Measurements from ENCODE around the gene E2F4. TPM values are rescaled to one million over a fixed set of nuclear protein-coding genes. Genes with fewer than 3 reads are reported as not detected.

Gene E2F4
- polyA plus RNA-seq, 1 donor (not counting 4 experiments of a cell fraction or from before 2014, with no cell fraction given), result 64.7 TPM

DNA sequence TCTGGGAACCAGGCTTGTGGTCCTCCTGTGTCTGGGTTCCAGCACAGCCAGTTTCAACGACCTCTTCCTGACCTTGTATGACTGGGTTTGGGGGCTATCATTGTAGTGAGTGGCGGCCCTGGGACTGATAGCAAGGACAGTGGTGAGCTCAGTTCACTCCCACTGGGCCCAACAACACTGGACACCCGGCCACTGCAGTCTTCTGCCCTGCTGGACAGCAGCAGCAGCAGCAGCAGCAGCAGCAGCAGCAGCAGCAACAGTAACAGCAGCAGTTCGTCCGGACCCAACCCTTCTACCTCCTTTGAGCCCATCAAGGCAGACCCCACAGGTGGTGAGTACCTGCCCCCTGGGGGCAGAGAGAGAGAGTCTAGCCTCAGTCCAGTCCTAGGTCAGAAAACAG is 3.7 kb downstream of the E2F4 start:
- H3K9me1 ChIP-seq (ENCODE audit: control insufficient read depth, extremely low read depth, insufficient read depth, low read length), result peaks cover 3% of the 10 kb centered on the region
- H3K9me3 ChIP-seq (ENCODE audit: control insufficient read depth, low read depth, low read length), result no peaks in the 10 kb centered on the region
- FAIRE-seq (no peak), DNase-seq (ENCODE audit: low read depth, low spot score) (no peak)
- no peak overlapping the region for H3K4me3 ChIP-seq (ENCODE audit: control insufficient read depth in 2 of 3, extremely low read depth in 1 of 3, insufficient read depth in 2 of 3, low read depth in 1 of 3, low read length in 3 of 3)
- H3K79me2 ChIP-seq (ENCODE audit: control insufficient read depth, insufficient read depth, low read length), result peaks cover 52% of the 10 kb centered on the region
- peaks cover 29 to 48% of the 10 kb centered on the region in 2 experiments for H3K36me3 ChIP-seq (ENCODE audit: control insufficient read depth in 2 of 2, extremely low read depth in 1 of 2, insufficient read depth in 2 of 2, low read length in 2 of 2)
- H4K20me1 ChIP-seq (ENCODE audit: control insufficient read depth, extremely low read depth, insufficient read depth, low read length), result peaks cover 4% of the 10 kb centered on the region
- no peaks in the 10 kb centered on the region for H3K27me3 ChIP-seq (ENCODE audit: control insufficient read depth, extremely low read depth, insufficient read depth, low read length)
- no peak overlapping the region for H3K4me2 ChIP-seq (ENCODE audit: control insufficient read depth, extremely low read depth, insufficient read depth, low read depth, low read length)
- no peak for TF ChIP-seq EZH2 (IDR thresholded peaks at IDR 0.05; ENCODE audit: low read length)
- TF ChIP-seq, protein P1, sequence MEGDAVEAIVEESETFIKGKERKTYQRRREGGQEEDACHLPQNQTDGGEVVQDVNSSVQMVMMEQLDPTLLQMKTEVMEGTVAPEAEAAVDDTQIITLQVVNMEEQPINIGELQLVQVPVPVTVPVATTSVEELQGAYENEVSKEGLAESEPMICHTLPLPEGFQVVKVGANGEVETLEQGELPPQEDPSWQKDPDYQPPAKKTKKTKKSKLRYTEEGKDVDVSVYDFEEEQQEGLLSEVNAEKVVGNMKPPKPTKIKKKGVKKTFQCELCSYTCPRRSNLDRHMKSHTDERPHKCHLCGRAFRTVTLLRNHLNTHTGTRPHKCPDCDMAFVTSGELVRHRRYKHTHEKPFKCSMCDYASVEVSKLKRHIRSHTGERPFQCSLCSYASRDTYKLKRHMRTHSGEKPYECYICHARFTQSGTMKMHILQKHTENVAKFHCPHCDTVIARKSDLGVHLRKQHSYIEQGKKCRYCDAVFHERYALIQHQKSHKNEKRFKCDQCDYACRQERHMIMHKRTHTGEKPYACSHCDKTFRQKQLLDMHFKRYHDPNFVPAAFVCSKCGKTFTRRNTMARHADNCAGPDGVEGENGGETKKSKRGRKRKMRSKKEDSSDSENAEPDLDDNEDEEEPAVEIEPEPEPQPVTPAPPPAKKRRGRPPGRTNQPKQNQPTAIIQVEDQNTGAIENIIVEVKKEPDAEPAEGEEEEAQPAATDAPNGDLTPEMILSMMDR (optimal IDR thresholded peaks at IDR 0.05 in 1 of 3, IDR thresholded peaks at IDR 0.05 in 1 of 3, conservative IDR thresholded peaks at IDR 0.05 in 1 of 3; ENCODE audit: extremely low read depth in 1 of 3, insufficient read depth in 2 of 3, low read length in 3 of 3), result no peak
- H3K9ac ChIP-seq (ENCODE audit: control insufficient read depth, extremely low read depth, insufficient read depth, low read length), result no peak overlapping the region
- dilution Hi-C loops (cut with MboI; ENCODE audit: extremely low pct_ligation_motif_present, low sequenced_read_pairs), result no loop called here
- no peak overlapping the region for H3K27ac ChIP-seq (ENCODE audit: control insufficient read depth, insufficient read depth, low read length)
- no peak overlapping the region for H2AFZ ChIP-seq (ENCODE audit: control insufficient read depth, low read length)
- H3K4me1 ChIP-seq (ENCODE audit: control insufficient read depth, extremely low read depth, insufficient read depth, low read length), result peaks cover 34% of the 10 kb centered on the region

DNA sequence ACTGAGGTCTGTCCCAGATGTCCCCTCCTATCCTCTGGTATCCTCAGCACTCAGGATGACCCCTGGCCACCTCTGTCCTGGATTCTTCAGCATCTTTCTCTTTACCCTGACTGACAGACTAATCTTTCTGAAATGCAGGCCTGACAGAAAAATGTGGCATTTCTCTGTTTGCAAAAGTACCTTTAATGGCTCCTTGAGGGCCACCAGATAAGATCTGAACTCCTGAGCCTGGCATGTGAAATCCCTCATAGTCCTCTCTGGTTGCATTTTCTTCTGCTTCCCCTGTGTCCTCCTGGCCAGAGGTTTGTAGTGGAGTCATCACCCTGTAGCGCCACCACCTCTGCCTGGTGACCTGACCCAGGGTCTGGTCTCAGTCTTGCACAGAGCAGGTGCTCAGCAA is 4.9 kb downstream of the E2F4 start:
- Histone ChIP-seq H2AFZ (ENCODE audit: control insufficient read depth, low read length) (no peak overlapping the region), H3K9me1 (ENCODE audit: control insufficient read depth, extremely low read depth, insufficient read depth, low read length) (peaks cover 4% of the 10 kb centered on the region), H3K4me1 (ENCODE audit: control insufficient read depth, extremely low read depth, insufficient read depth, low read length) (peaks cover 28% of the 10 kb centered on the region), H3K9ac (ENCODE audit: control insufficient read depth, extremely low read depth, insufficient read depth, low read length) (no peak overlapping the region), H3K36me3 (ENCODE audit: control insufficient read depth in 2 of 2, extremely low read depth in 1 of 2, insufficient read depth in 2 of 2, low read length in 2 of 2) (peaks cover 33 to 48% of the 10 kb centered on the region in 2 experiments), H3K4me2 (ENCODE audit: control insufficient read depth, extremely low read depth, insufficient read depth, low read depth, low read length) (no peak overlapping the region), H3K27ac (ENCODE audit: control insufficient read depth, insufficient read depth, low read length) (no peak overlapping the region), H3K9me3 (ENCODE audit: control insufficient read depth, low read depth, low read length) (no peaks in the 10 kb centered on the region), H3K79me2 (ENCODE audit: control insufficient read depth, insufficient read depth, low read length) (peaks cover 53% of the 10 kb centered on the region), H4K20me1 (ENCODE audit: control insufficient read depth, extremely low read depth, insufficient read depth, low read length) (peaks cover 4% of the 10 kb centered on the region), H3K27me3 (ENCODE audit: control insufficient read depth, extremely low read depth, insufficient read depth, low read length) (no peaks in the 10 kb centered on the region), H3K4me3 (ENCODE audit: control insufficient read depth in 2 of 3, extremely low read depth in 1 of 3, insufficient read depth in 2 of 3, low read depth in 1 of 3, low read length in 3 of 3) (no peak overlapping the region)
- no peak for FAIRE-seq
- DNase-seq (ENCODE audit: low read depth, low spot score), result no peak
- dilution Hi-C loops (cut with MboI; ENCODE audit: extremely low pct_ligation_motif_present, low sequenced_read_pairs), result no loop called here
- TF ChIP-seq, protein P1 (optimal IDR thresholded peaks at IDR 0.05 in 1 of 3, IDR thresholded peaks at IDR 0.05 in 1 of 3, conservative IDR thresholded peaks at IDR 0.05 in 1 of 3; ENCODE audit: extremely low read depth in 1 of 3, insufficient read depth in 2 of 3, low read length in 3 of 3), result no peak
- TF ChIP-seq EZH2 (IDR thresholded peaks at IDR 0.05; ENCODE audit: low read length), result no peak
